Measurements from ENCODE around the gene RBM17. TPM values are rescaled to one million over a fixed set of nuclear protein-coding genes. Genes with fewer than 3 reads are reported as not detected.

Gene RBM17
- total and polyA plus RNA-seq, 10 of the 15 experiments (the other 5 are each of a cell fraction or from before 2014, with no cell fraction given), result 28.4 to 181 (median 83.9) TPM

DNA sequence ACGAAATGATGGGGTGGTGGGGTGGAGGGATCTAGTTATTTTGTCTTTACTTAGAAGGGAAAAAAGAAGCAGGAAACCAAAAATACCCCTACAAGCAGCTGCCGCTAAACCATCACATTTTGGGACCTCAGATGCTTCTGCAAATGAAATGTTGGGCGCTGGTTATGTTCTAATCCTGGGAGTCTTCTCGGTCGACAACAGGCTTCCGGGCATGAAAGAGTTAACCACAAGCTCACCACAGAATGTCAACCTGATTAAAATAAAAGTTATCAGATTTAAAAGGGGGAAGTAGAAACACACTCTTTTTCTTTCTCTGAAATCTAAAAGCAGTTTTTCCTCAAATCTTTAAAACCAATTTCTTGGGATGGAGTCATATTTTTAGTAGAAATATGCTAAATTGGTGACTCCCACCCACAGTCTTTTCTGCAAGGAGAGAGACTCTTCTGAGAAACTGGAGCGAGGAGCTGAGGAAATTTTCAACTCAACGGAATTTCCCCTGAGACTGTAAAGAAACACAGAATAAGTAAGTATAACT is 43.5 kb upstream of the RBM17 start (continued):
- no peak for TF ChIP-seq ZSCAN29 (IDR thresholded peaks at IDR 0.05)
- no peak; a peak in 1 of 4 replicates for TF ChIP-seq EP300 (IDR thresholded peaks at IDR 0.05; ENCODE audit: borderline replicate concordance in 1 of 2, control insufficient read depth in 1 of 2, low read depth in 2 of 2, low read length in 2 of 2)
- TF ChIP-seq TCF12 (IDR thresholded peaks at IDR 0.05; ENCODE audit: low read depth, low read length), result 0 out of 2 replicates have a peak, but pooled peaks have one; percentile 3
- no peak for TF ChIP-seq CHD4 (IDR thresholded peaks at IDR 0.05)
- TF ChIP-seq, protein P1, sequence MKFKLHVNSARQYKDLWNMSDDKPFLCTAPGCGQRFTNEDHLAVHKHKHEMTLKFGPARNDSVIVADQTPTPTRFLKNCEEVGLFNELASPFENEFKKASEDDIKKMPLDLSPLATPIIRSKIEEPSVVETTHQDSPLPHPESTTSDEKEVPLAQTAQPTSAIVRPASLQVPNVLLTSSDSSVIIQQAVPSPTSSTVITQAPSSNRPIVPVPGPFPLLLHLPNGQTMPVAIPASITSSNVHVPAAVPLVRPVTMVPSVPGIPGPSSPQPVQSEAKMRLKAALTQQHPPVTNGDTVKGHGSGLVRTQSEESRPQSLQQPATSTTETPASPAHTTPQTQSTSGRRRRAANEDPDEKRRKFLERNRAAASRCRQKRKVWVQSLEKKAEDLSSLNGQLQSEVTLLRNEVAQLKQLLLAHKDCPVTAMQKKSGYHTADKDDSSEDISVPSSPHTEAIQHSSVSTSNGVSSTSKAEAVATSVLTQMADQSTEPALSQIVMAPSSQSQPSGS (IDR thresholded peaks at IDR 0.05; ENCODE audit: low read length), result peak; percentile 67
- no peak for TF ChIP-seq POLR2AphosphoS2 (IDR thresholded peaks at IDR 0.05; ENCODE audit: low read depth, low read length)
- TF ChIP-seq ASH2L (IDR thresholded peaks at IDR 0.05; ENCODE audit: borderline replicate concordance, low read depth), result no peak
- no peak for TF ChIP-seq RB1 (IDR thresholded peaks at IDR 0.05; ENCODE audit: borderline replicate concordance)
- peak; percentile 38; the same call in 1 of the 2 replicates for TF ChIP-seq NR2F1 (conservative IDR thresholded peaks at IDR 0.05)
- TF ChIP-seq ATF7 (IDR thresholded peaks at IDR 0.05; ENCODE audit: low read depth), result 0 out of 2 replicates have a peak, but pooled peaks have one; percentile 40
- peak; percentile 73 for TF ChIP-seq MTA2 (IDR thresholded peaks at IDR 0.05; ENCODE audit: low read depth)
- 0 out of 2 replicates have a peak, but pooled peaks have one; percentile 20 for TF ChIP-seq NBN (IDR thresholded peaks at IDR 0.05)
- 0 out of 2 replicates have a peak, but pooled peaks have one; percentile 26 for TF ChIP-seq FOXM1 (IDR thresholded peaks at IDR 0.05; ENCODE audit: low read depth, low read length)
- TF ChIP-seq SPI1 (IDR thresholded peaks at IDR 0.05; ENCODE audit: borderline replicate concordance, insufficient read depth, low read depth, low read length), result no peak
- TF ChIP-seq, protein P2, sequence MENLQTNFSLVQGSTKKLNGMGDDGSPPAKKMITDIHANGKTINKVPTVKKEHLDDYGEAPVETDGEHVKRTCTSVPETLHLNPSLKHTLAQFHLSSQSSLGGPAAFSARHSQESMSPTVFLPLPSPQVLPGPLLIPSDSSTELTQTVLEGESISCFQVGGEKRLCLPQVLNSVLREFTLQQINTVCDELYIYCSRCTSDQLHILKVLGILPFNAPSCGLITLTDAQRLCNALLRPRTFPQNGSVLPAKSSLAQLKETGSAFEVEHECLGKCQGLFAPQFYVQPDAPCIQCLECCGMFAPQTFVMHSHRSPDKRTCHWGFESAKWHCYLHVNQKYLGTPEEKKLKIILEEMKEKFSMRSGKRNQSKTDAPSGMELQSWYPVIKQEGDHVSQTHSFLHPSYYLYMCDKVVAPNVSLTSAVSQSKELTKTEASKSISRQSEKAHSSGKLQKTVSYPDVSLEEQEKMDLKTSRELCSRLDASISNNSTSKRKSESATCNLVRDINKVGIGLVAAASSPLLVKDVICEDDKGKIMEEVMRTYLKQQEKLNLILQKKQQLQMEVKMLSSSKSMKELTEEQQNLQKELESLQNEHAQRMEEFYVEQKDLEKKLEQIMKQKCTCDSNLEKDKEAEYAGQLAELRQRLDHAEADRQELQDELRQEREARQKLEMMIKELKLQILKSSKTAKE (IDR thresholded peaks at IDR 0.05; ENCODE audit: low read depth, poor library complexity, severe bottlenecking), result peak; percentile 30
